Sciatic nerve (tissue), 2 donors: ENCODE data around the gene FAM53A. TPM values are rescaled to one million over a fixed set of nuclear protein-coding genes. Genes with fewer than 3 reads are reported as not detected.
"Not testable (repeated sequence)": the region's sequence is repeated elsewhere in the genome, so short reads cannot be mapped to it uniquely, and the experiment has no call there.

Source experiments
- ATAC-seq: fragments of 200-7000 bp; cut with Tn5 transposase; one replicate; pipeline ENCODE4 v1.9.1; 2020; ENCODE audit warnings: mild to moderate bottlenecking, moderate library complexity
- DNase-seq: peaks from one replicate; pipeline ENCODE4 v3.0.0-alpha.2; 2020; ENCODE audit warnings: low spot score
- intact Hi-C: fragments of 100-400 bp; cut with DNase I; formaldehyde crosslinking; loops from one replicate; pipeline ENCODE4 v1.14.2; 2022
- total RNA-seq: library from RNA; stranded (reverse); fragmentation: NEBNext Ultra II Directional; extraction: Animal tissue kit (Norgen Biotek cat#: 25700); gene quantifications from one replicate; pipeline ENCODE4 v1.2.1, GENCODE V29; 2021
- donor health status: DM: no; HTN: no; CAD: no.
- donor health status: DM: no; HTN: no; CAD: no.

FAM53A gene
- total RNA-seq, 1 donor from 2014 or later: 1.9 TPM

DNA sequence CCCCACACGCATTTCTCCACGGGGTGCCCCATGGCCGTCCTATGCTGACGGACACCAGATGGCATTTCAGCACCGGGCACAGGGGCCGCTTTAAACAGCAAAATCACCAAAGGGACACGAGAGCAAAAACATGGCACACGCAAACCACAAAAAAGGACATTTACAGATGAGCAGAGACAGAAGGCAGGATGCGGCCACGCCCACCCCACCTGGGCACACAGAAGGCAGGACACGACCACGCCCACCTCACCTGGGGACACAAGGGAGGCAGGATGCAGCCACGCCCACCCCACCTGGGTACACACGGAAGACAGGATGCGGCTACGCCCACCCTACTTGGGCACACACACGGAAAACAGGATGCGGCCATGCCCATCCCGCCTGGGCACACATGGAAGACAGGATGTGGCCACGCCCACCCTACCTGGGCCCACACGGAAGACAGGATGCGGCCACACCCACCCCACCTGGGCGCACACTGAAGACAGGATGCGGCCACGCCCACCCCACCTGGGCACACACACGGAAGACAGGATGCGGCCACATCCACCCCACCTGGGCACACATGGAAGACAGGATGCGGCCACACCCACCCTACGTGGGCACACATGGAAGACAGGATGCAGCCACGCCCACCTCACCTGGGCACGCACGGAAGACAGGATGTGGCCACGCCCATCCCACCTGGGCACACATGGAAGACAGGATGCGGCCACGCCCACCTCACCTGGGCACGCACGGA, 69.1 kb downstream of the FAM53A start:
- no peak for DNase-seq
- intact Hi-C loops: no loop called here
- ATAC-seq: no peak

DNA sequence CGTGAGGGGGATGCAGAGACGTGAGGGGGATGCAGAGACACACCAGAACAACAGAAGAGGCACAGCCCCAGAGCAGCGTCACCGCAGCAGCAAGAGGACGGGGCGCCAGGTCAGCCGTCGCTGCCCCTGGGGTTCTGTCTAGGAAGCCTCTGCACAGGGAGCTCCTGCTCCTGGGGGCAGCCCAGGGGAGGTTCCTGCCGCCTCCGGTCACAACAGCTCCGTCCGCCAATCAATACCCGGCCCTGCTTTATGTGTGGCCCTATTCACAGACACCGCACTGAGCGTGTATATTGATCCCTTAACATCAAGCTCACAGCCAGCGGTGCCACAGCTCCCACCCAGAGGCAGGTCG, 69.6 kb downstream of the FAM53A start:
- intact Hi-C loops: no loop called here
- no peak for DNase-seq
- no peak for ATAC-seq

DNA sequence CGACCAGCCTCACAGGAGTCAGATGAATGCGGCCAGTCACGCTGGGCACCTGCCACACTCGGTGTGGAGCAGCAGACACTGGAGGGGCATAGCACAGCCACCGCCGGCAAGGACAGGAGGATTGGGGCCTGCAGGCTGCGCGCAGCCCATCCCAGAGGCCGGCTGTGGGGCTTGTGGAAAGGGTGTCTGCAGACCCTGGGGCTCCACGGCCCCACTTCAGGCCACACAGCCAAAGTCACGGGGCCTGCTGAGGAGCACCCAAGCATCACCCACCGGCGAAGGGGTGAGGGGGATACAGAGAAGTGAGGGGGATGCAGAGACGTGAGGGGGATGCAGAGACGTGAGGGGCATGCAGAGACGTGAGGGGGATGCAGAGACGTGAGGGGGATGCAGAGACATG, 70.1 kb downstream of the FAM53A start:
- DNase-seq (no peak), ATAC-seq (no peak)
- intact Hi-C loops: no loop called here

- ATAC-seq (no peak), DNase-seq (no peak)
- intact Hi-C loops: no loop called here
These were observed 71.0 kb downstream of the FAM53A start for GRCh38 chr4:1613099-1613495.

GRCh38 chr4:1612278-1613098, 71.6 kb downstream of the FAM53A start:
- ATAC-seq (no peak), DNase-seq (no peak)
- intact Hi-C loops: no loop called here

DNA sequence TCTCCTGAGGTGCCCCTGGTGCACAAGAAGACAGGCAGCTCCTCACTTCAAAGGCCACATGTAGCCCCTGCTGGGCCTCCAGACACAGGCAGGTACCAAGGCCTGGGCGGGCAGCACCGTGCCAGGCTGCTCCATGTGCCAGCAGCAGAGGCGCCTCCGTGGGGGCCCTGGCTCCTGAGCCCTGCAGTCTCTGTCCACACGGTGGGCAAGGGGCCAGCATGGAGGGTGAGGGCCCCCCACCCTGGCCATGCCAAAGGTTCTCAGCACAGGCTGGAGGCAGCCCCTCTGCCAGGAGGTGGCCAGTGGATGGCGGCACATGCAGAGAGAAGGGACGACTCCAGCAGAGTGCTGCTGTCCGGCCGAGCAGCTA, 72.6 kb downstream of the FAM53A start:
- no peak for DNase-seq
- intact Hi-C loops: no loop called here
- no peak for ATAC-seq

- ATAC-seq (no peak), DNase-seq (no peak)
- intact Hi-C loops: no loop called here
These were observed 73.2 kb downstream of the FAM53A start for GRCh38 chr4:1610791-1611500.

GRCh38 chr4:1609901-1610790, 74.0 kb downstream of the FAM53A start:
- DNase-seq: no peak
- ATAC-seq: no peak
- intact Hi-C loops: no loop called here

DNA sequence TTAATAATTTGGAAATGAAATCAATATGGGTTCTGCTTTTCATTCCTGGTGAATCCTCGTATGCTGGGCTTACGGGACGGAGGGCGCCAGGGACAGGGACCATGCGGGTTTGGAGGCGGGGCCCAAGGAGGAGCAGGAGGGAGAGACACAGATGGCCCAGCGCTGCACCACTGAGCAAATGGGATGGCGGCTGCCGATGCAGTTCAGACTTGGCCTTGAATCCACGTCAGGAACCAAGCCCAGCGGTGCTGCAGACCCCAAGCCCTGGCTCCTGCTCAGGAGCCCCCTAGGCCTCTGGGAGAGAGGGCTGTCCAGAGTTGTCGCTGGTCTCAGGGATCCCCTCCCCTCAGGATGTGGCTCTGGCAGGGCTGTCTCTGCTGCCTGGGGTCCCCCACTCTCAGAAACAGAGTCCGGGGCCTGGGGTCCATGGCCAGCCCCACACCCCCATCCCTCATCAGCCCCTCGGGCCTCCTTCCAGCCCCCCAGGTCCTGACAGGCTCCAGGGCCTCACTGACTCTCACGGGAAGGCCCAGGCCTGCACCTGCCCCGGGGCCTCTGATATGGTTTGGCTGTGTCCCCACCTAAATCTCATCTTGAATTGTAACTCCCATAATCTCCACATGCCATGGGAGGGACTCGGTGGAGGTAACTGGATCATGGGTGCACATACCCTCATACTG, 75.2 kb downstream of the FAM53A start:
- intact Hi-C loops: no loop called here
- no peak for ATAC-seq
- no peak for DNase-seq

- DNase-seq (no peak), ATAC-seq (no peak)
- intact Hi-C loops: no loop called here
These were observed 75.8 kb downstream of the FAM53A start for GRCh38 chr4:1608196-1608820.

DNA sequence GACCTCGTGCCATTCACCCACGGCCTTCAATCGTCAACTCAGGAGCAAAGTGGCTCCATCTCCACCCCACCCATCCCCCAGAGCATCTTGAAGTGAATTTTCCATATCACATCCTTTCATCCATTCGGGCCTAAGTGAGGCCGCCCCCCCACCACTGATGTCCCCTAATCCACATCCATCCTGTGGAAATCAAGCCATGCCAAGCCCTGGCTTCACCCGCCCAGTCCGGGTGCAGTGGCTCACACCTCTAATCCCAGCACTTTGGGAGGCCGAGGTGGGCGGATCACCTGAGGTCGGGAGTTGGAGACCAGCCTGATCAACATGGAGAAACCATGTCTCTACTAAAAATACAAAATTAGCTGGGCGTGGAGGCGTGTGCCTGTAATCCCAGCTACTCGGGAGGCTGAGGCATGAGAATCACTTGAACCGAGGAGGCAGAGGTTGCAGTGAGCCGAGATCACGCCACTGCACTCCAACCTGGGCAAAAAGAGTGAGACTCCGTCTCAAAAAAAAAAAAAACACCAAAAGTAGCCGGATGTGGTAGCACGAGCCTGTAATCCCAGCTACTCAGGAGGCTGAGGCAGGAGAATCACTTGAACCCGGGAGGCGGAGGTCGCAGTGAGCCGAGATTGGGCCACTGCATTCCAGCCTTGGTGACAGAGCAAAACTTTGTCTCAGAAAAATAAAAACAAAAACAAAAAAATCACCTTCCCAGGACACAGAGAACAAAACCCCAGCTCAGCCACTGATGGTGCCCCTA, 76.5 kb downstream of the FAM53A start:
- DNase-seq, ATAC-seq, intact Hi-C loops: not testable (repeated sequence)

GRCh38 chr4:1604706-1605205, 79.4 kb downstream of the FAM53A start:
- intact Hi-C loops: no loop called here
- DNase-seq (no peak), ATAC-seq (peak; percentile 23)

DNA sequence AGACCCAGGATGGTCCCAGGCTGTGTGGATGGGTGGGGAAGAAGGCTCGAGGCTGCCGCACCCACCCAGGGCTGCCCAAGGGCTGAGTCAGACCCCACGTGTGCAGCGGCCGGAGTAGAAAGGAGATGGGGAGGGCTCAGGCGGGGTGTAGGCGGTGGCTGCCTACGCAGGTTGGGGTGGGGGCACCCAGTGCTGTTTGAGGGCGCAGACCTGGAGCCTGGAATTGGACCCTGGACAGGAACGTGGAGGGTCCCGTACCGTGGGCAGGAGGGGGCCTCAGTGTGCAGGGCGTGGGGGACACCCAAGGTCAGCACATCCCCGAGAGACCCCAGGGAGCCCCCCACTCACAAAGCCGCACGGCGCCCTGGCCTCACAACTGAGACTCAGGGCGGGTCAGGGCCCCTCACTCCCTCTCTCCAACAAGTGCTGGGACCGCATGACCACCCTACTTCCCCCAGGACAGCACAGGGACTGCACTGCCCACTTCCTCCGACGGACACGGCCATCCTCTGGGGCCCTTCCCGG, 79.9 kb downstream of the FAM53A start:
- DNase-seq (no peak), ATAC-seq (peak; percentile 57)
- intact Hi-C loops: no loop called here

GRCh38 chr4:1603413-1604135, 80.5 kb downstream of the FAM53A start:
- intact Hi-C loops: no loop called here
- no peak for ATAC-seq
- no peak for DNase-seq

- ATAC-seq (no peak), DNase-seq (no peak)
- intact Hi-C loops: no loop called here
These were observed 81.3 kb downstream of the FAM53A start for GRCh38 chr4:1602655-1603412.
